Medulla oblongata (tissue), 1 donor: ENCODE data around the gene C4A.
"Not testable (repeated sequence)": the region's sequence is repeated elsewhere in the genome, so short reads cannot be mapped to it uniquely, and the experiment has no call there.

Experiments
- DNase-seq: peaks from one replicate; pipeline ENCODE4 v3.0.0-alpha.2; 2015; ENCODE audit errors: extremely low spot score

C4A gene

GRCh38 chr6:31958741-31959739 lies 22.8 kb upstream of the C4A start, which contains the start of the genes NELFE and SKIC2:
Gene NELFE, minus strand, starts transcription at chr6:31958971. Its CDS starts 525 bp downstream, at chr6:31958446.
Gene SKIC2, plus strand, starts transcription at chr6:31959175. Its CDS starts 18 bp downstream, at chr6:31959193.
- DNase-seq, result peak; percentile 99

GRCh38 chr6:31961616-31962015 lies 20.2 kb upstream of the C4A start:
- DNase-seq, result no peak

- DNase-seq, result no peak
These were observed 17.9 kb upstream of the C4A start for GRCh38 chr6:31963921-31964320.

GRCh38 chr6:31965700-31966099 lies 16.2 kb upstream of the C4A start:
- DNase-seq, result no peak

- DNase-seq, result no peak
These were observed 15.4 kb upstream of the C4A start for GRCh38 chr6:31966506-31966905.

GRCh38 chr6:31966997-31967925 lies 14.6 kb upstream of the C4A start:
- DNase-seq, result no peak

- DNase-seq, result no peak
These were observed 13.9 kb upstream of the C4A start for GRCh38 chr6:31967926-31968320.

- no peak for DNase-seq
These were observed 13.5 kb upstream of the C4A start for GRCh38 chr6:31968326-31968725.

GRCh38 chr6:31968791-31969711 lies 12.8 kb upstream of the C4A start:
- no peak for DNase-seq

GRCh38 chr6:31969712-31970603 lies 11.9 kb upstream of the C4A start:
- no peak for DNase-seq

GRCh38 chr6:31970604-31971271 lies 11.1 kb upstream of the C4A start:
- DNase-seq, result no peak

- DNase-seq, result no peak
These were observed 10.4 kb upstream of the C4A start for GRCh38 chr6:31971279-31971992.

GRCh38 chr6:31971993-31972708 lies 9.7 kb upstream of the C4A start, which contains the start of gene DXO:
Gene DXO, minus strand, starts transcription at chr6:31972138. Its CDS starts 463 bp downstream, at chr6:31971675.
- DNase-seq, result peak; percentile 97

- DNase-seq, result peak; percentile 22
These were observed 9.0 kb upstream of the C4A start for GRCh38 chr6:31972709-31973350.

- not testable (repeated sequence) for DNase-seq
These were observed 5.8 kb upstream of the C4A start for GRCh38 chr6:31976065-31976464.

- no peak for DNase-seq
These were observed 3.9 kb upstream of the C4A start for GRCh38 chr6:31977816-31978431.

- DNase-seq, result no peak
These were observed 3.0 kb upstream of the C4A start for GRCh38 chr6:31978831-31979230.
